K562 (cell line): ENCODE data around the gene FAM200A. TPM values are rescaled to one million over a fixed set of nuclear protein-coding genes. Genes with fewer than 3 reads are reported as not detected.

ENCODE experiments used
- HMGXB4 ChIP-seq: sonication (generic); formaldehyde crosslinking; IDR thresholded peaks from 2 replicates; pipeline ENCODE4 v1.8.1; 2023; ENCODE audit warnings: mild to moderate bottlenecking, missing genetic modification reagents
- LARP7 ChIP-seq: fragments of 450-650 bp; IDR thresholded peaks from 2 replicates; pipeline ENCODE4 v1.6.1; 2016
- MBD2 ChIP-seq: sonication (generic); IDR thresholded peaks from 2 replicates; pipeline ENCODE4 v1.6.1; 2016; ENCODE audit warnings: low read depth, borderline replicate concordance
- MCM2 ChIP-seq: fragments of 450-650 bp; IDR thresholded peaks from 2 replicates; pipeline ENCODE4 v1.6.1; 2017; ENCODE audit warnings: low read depth, mild to moderate bottlenecking
- MTA2 ChIP-seq: fragments of 450-650 bp; IDR thresholded peaks from 2 replicates; pipeline ENCODE4 v1.6.1; 2016; ENCODE audit warnings: low read depth
- POLR3G ChIP-seq: IDR thresholded peaks from 2 replicates; pipeline ENCODE4 v1.6.1; 2011; ENCODE audit not compliant: insufficient read length, insufficient replicate concordance; ENCODE audit errors: extremely low read depth
- PTTG1 ChIP-seq: fragments of 450-650 bp; IDR thresholded peaks from 2 replicates; pipeline ENCODE4 v1.6.1; 2016; ENCODE audit warnings: low read depth, mild to moderate bottlenecking, missing genetic modification characterization, missing compliant biosample characterization
- RBM14 ChIP-seq: fragments of 200-400 bp; formaldehyde crosslinking; IDR thresholded peaks from 2 replicates; pipeline ENCODE4 v1.6.1; 2018; ENCODE audit warnings: low read depth, mild to moderate bottlenecking, low read length, moderate library complexity, borderline replicate concordance; ENCODE audit not compliant: insufficient read depth
- RBM22 ChIP-seq: fragments of 200-400 bp; formaldehyde crosslinking; IDR thresholded peaks from 2 replicates; pipeline ENCODE4 v1.6.1; 2018; ENCODE audit warnings: low read length, low read depth; ENCODE audit not compliant: poor library complexity, severe bottlenecking
- STAT5A ChIP-seq: IDR thresholded peaks from 2 replicates; pipeline ENCODE4 v1.6.1; 2012; ENCODE audit warnings: low read length, inconsistent platforms, borderline replicate concordance
- ZBTB7A ChIP-seq: IDR thresholded peaks from 2 replicates; pipeline ENCODE4 v1.6.1; 2011; ENCODE audit warnings: low read depth, mild to moderate bottlenecking, low read length, moderate library complexity, borderline replicate concordance; ENCODE audit not compliant: control insufficient read depth
- ZNF197 ChIP-seq: fragments of 200-800 bp; sonication (Bioruptor generic); IDR thresholded peaks from 2 replicates; pipeline ENCODE4 v1.6.1; 2016; ENCODE audit warnings: low read depth, missing genetic modification characterization, missing compliant biosample characterization
- ZNF263 ChIP-seq: sonication (generic); formaldehyde crosslinking; IDR thresholded peaks from 2 replicates; pipeline ENCODE4 v1.8.0; 2022; ENCODE audit warnings: mild to moderate bottlenecking, missing genetic modification reagents, borderline replicate concordance
- ZNF384 ChIP-seq: IDR thresholded peaks from 2 replicates; pipeline ENCODE4 v1.6.1; 2012; ENCODE audit warnings: low read depth, low read length, improper control_type of control experiment
- ZNF436 ChIP-seq: fragments of 250-450, 450-650 bp; sonication (Bioruptor Pico); formaldehyde crosslinking; IDR thresholded peaks from 2 replicates; pipeline ENCODE4 v1.7.0; 2020; ENCODE audit warnings: mild to moderate bottlenecking
- ZNF76 ChIP-seq: fragments of 250-450 bp; sonication (Bioruptor Pico); IDR thresholded peaks from 2 replicates; pipeline ENCODE4 v1.4.0; 2020; ENCODE audit warnings: mild to moderate bottlenecking, moderate library complexity, borderline replicate concordance
- polyA plus RNA-seq, 8 experiments: library from polyadenylated mRNA; depleted of rRNA in 4 of 8; stranded (reverse) in 5 of 8; unstranded in 3 of 8; fragments of >200 nt; fragmentation: Nextera tagmentation in 2 of 8; fragmentation: Illumina TruSeq in 1 of 8; extraction: Ambion mirVana in 2 of 8; extraction: Trizol in 1 of 8; gene quantifications; 2 replicates each; pipeline versions ENCODE4 v1.2.1 to v1.2.3, GENCODE V29; 2011 to 2014; ENCODE audit warnings: inconsistent platforms in 1 of 8, missing spikeins in 1 of 8
- total RNA-seq, 7 experiments: library from RNA; depleted of rRNA in 6 of 7; stranded (reverse); fragments of >200 nt in 6 of 7; fragmentation: Illumina TruSeq in 2 of 7; extraction: Trizol in 2 of 7; gene quantifications; 2 replicates each; pipeline versions ENCODE4 v1.2.1 to v1.2.3, GENCODE V29; 2011 to 2021; ENCODE audit warnings: low replicate concordance in 1 of 7
- TF ChIP-seq, protein P1 (sequence below): fragments of 450-650 bp; formaldehyde crosslinking; IDR thresholded peaks from 2 replicates; pipeline ENCODE4 v1.4.0; 2020; ENCODE audit warnings: mild to moderate bottlenecking
- TF ChIP-seq, protein P2 (sequence below): fragments of 450-650 bp; formaldehyde crosslinking; conservative IDR thresholded peaks from 2 replicates; pipeline ENCODE4 v1.4.0; 2022; ENCODE audit warnings: mild to moderate bottlenecking, missing genetic modification characterization
- TF ChIP-seq, protein P3 (sequence below): fragments of 450-650 bp; IDR thresholded peaks from 2 replicates; pipeline ENCODE4 v1.6.1; 2016; ENCODE audit warnings: missing biosample characterization, missing genetic modification characterization
- TF ChIP-seq, protein P4 (sequence below): fragments of 200-400 bp; formaldehyde crosslinking; IDR thresholded peaks from 2 replicates; pipeline ENCODE4 v1.6.1; 2017; ENCODE audit warnings: mild to moderate bottlenecking, low read depth, low read length, moderate library complexity

FAM200A gene
- total and polyA plus RNA-seq, 9 of the 15 experiments (the other 6 are each of a cell fraction or from before 2014, with no cell fraction given) = 3.3 to 11.2 (median 8.3) TPM

- TF ChIP-seq, protein P1, sequence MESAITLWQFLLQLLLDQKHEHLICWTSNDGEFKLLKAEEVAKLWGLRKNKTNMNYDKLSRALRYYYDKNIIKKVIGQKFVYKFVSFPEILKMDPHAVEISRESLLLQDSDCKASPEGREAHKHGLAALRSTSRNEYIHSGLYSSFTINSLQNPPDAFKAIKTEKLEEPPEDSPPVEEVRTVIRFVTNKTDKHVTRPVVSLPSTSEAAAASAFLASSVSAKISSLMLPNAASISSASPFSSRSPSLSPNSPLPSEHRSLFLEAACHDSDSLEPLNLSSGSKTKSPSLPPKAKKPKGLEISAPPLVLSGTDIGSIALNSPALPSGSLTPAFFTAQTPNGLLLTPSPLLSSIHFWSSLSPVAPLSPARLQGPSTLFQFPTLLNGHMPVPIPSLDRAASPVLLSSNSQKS = no peak
- TF ChIP-seq, protein P2, sequence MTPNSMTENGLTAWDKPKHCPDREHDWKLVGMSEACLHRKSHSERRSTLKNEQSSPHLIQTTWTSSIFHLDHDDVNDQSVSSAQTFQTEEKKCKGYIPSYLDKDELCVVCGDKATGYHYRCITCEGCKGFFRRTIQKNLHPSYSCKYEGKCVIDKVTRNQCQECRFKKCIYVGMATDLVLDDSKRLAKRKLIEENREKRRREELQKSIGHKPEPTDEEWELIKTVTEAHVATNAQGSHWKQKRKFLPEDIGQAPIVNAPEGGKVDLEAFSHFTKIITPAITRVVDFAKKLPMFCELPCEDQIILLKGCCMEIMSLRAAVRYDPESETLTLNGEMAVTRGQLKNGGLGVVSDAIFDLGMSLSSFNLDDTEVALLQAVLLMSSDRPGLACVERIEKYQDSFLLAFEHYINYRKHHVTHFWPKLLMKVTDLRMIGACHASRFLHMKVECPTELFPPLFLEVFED (CRISPR knock-in tag) = no peak
- TF ChIP-seq, protein P3, sequence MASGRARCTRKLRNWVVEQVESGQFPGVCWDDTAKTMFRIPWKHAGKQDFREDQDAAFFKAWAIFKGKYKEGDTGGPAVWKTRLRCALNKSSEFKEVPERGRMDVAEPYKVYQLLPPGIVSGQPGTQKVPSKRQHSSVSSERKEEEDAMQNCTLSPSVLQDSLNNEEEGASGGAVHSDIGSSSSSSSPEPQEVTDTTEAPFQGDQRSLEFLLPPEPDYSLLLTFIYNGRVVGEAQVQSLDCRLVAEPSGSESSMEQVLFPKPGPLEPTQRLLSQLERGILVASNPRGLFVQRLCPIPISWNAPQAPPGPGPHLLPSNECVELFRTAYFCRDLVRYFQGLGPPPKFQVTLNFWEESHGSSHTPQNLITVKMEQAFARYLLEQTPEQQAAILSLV (tag) = no peak
- TF ChIP-seq POLR3G (no peak), ZNF436 (CRISPR knock-in tag) (no peak), ZNF263 (peak; percentile 68; the same call in 1 of the 2 replicates), HMGXB4 (CRISPR knock-in tag) (peak; percentile 47; the same call in 1 of the 2 replicates), RBM14 (no peak), STAT5A (no peak; the same call in 1 of the 2 replicates), RBM22 (no peak), MBD2 (peak; percentile 87), ZNF76 (CRISPR knock-in tag) (no peak), ZNF384 (no peak), MCM2 (no peak), LARP7 (peak; percentile 13; the same call in 1 of the 2 replicates), ZBTB7A (peak; percentile 77), PTTG1 (no peak), MTA2 (no peak), ZNF197 (CRISPR knock-in tag) (no peak)
- TF ChIP-seq, protein P4, sequence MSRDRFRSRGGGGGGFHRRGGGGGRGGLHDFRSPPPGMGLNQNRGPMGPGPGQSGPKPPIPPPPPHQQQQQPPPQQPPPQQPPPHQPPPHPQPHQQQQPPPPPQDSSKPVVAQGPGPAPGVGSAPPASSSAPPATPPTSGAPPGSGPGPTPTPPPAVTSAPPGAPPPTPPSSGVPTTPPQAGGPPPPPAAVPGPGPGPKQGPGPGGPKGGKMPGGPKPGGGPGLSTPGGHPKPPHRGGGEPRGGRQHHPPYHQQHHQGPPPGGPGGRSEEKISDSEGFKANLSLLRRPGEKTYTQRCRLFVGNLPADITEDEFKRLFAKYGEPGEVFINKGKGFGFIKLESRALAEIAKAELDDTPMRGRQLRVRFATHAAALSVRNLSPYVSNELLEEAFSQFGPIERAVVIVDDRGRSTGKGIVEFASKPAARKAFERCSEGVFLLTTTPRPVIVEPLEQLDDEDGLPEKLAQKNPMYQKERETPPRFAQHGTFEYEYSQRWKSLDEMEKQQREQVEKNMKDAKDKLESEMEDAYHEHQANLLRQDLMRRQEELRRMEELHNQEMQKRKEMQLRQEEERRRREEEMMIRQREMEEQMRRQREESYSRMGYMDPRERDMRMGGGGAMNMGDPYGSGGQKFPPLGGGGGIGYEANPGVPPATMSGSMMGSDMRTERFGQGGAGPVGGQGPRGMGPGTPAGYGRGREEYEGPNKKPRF = no peak
These were observed 51.9 kb downstream of the FAM200A start, which contains the start of gene ZNF394 (continued) for GRCh38 chr7:99499721-99500636.
